HepG2 (cell line): ENCODE measurements around the gene HSCB. TPM values are rescaled to one million over a fixed set of nuclear protein-coding genes. Genes with fewer than 3 reads are reported as not detected.

ENCODE experiments used
- ATAC-seq: fragments of 200-7000 bp; cut with Tn5 transposase; 3 replicates; pipeline ENCODE4 v1.9.1; 2020; ENCODE audit warnings: mild to moderate bottlenecking, moderate library complexity
- BruUV-seq: library from RNA; stranded (reverse); fragments of 400-500 nt; replicated peaks from 2 replicates; lab custom pipeline; 2021; lab: Mats Ljungman, UMichigan
- CTCF ChIA-PET: fragments of 300-600 bp; formaldehyde crosslinking; extraction: SDS; loops from one replicate; lab custom pipeline; 2021; ENCODE audit warnings: low total read pairs, inconsistent platforms, low intra/inter-chr PET ratio; lab: Yijun Ruan, JAX
- POLR2A ChIA-PET: fragments of 350-600 bp; sonication (Branson Sonifier 250); formaldehyde crosslinking; loops from one replicate; lab custom pipeline; 2020; ENCODE audit warnings: antibody characterized with exemption, inconsistent platforms; lab: Yijun Ruan, JAX
- DNase-seq: peaks from one replicate; pipeline ENCODE4 v3.0.0-alpha.2; 2015; ENCODE audit warnings: low spot score
- FAIRE-seq: peaks from 3 replicates; lab custom pipeline; 2011; peaks lifted over from hg19 to GRCh38; lab: Jason Lieb, UNC
- H2AFZ ChIP-seq: one replicate; pipeline ENCODE4 v1.6.1; 2011; ENCODE audit warnings: low read length, inconsistent platforms
- H3K27ac ChIP-seq: fragments of 300-600 bp; 3 replicates; pipeline ENCODE4 v1.8.0; 2011; ENCODE audit warnings: mixed run types, mild to moderate bottlenecking, mixed read lengths, low read length, inconsistent platforms; ENCODE audit not compliant: insufficient read depth; ENCODE audit errors: extremely low read length
- H3K27me3 ChIP-seq, 2 experiments: fragments of 200-600 bp in 1 of 2; 2 replicates in 1 of 2; 3 replicates in 1 of 2; pipeline versions ENCODE4 v1.6.0 to v1.8.0; 2011; ENCODE audit warnings: low read length in 2 of 2, mild to moderate bottlenecking in 2 of 2, moderate library complexity in 2 of 2, inconsistent platforms in 1 of 2; ENCODE audit not compliant: insufficient read depth in 2 of 2, control insufficient read depth in 1 of 2
- H3K36me3 ChIP-seq, 2 experiments: fragments of 200-600 bp in 1 of 2; replicated peaks in 1 of 2; 2 replicates in 1 of 2; 3 replicates in 1 of 2; pipeline versions ENCODE4 v1.5.1 to v1.8.0; 2011; ENCODE audit warnings: low read length in 2 of 2, inconsistent platforms in 1 of 2; ENCODE audit not compliant: insufficient read depth in 2 of 2, control insufficient read depth in 1 of 2
- H3K4me1 ChIP-seq: 2 replicates; pipeline ENCODE4 v1.5.1; 2012; ENCODE audit warnings: low read length, inconsistent platforms; ENCODE audit not compliant: insufficient read depth
- H3K4me2 ChIP-seq: 2 replicates; pipeline ENCODE4 v1.6.0; 2011; ENCODE audit warnings: low read depth, low read length, inconsistent platforms
- H3K4me3 ChIP-seq, 3 experiments: fragments of 200-600 bp in 1 of 3; sonication (generic), shearing (Covaris generic) in 1 of 3; replicated peaks in 1 of 3; 2 replicates each; pipeline ENCODE4 v1.5.1; 2011 to 2016; ENCODE audit warnings: low read length in 3 of 3, inconsistent platforms in 2 of 3, low read depth in 2 of 3, mild to moderate bottlenecking in 2 of 3, control low read depth in 1 of 3, mixed read lengths in 1 of 3; ENCODE audit not compliant: insufficient read depth in 1 of 3
- H3K79me2 ChIP-seq: one replicate; pipeline ENCODE4 v1.6.1; 2011; ENCODE audit warnings: low read length, inconsistent platforms; ENCODE audit not compliant: insufficient read depth
- H3K9ac ChIP-seq: 2 replicates; pipeline ENCODE4 v1.6.0; 2011; ENCODE audit warnings: mild to moderate bottlenecking, low read depth, low read length, inconsistent platforms; ENCODE audit not compliant: insufficient read depth
- H3K9me3 ChIP-seq: 2 replicates; pipeline ENCODE4 v1.5.1; 2012; ENCODE audit warnings: mild to moderate bottlenecking, low read length
- H4K20me1 ChIP-seq: 2 replicates; pipeline ENCODE4 v1.6.0; 2011; ENCODE audit warnings: inconsistent platforms, mild to moderate bottlenecking, low read length, moderate library complexity; ENCODE audit not compliant: insufficient read depth
- ATAD3A ChIP-seq: sonication (generic); formaldehyde crosslinking; IDR thresholded peaks from 2 replicates; pipeline ENCODE4 v1.4.0; 2020; ENCODE audit warnings: missing genetic modification reagents
- EEA1 ChIP-seq: sonication (generic); formaldehyde crosslinking; IDR thresholded peaks from 2 replicates; pipeline ENCODE4 v1.5.1; 2020; ENCODE audit warnings: mild to moderate bottlenecking, missing genetic modification reagents, borderline replicate concordance
- FOXC1 ChIP-seq: sonication (generic); formaldehyde crosslinking; IDR thresholded peaks from 2 replicates; pipeline ENCODE4 v1.8.0; 2022; ENCODE audit warnings: mild to moderate bottlenecking, missing genetic modification reagents, borderline replicate concordance
- FOXJ3 ChIP-seq: sonication (generic); formaldehyde crosslinking; IDR thresholded peaks from 2 replicates; pipeline ENCODE4 v1.4.0; 2020; ENCODE audit warnings: missing genetic modification reagents, mild to moderate bottlenecking, borderline replicate concordance
- HMGA1 ChIP-seq: sonication (generic); formaldehyde crosslinking; conservative IDR thresholded peaks from 2 replicates; pipeline ENCODE4 v1.4.0; 2020; ENCODE audit warnings: missing genetic modification reagents
- MYNN ChIP-seq: sonication (generic); formaldehyde crosslinking; IDR thresholded peaks from 2 replicates; pipeline ENCODE4 v1.4.0; 2020; ENCODE audit warnings: mild to moderate bottlenecking, low read depth, missing genetic modification reagents
- NR2C2 ChIP-seq: sonication (generic); formaldehyde crosslinking; IDR thresholded peaks from 2 replicates; pipeline ENCODE4 v1.4.0; 2020; ENCODE audit warnings: missing genetic modification reagents, mild to moderate bottlenecking, moderate library complexity, borderline replicate concordance
- RFX5 ChIP-seq: IDR thresholded peaks from 2 replicates; pipeline ENCODE4 v1.6.1; 2011; ENCODE audit warnings: low read depth, low read length, improper control_type of control experiment
- SIN3B ChIP-seq: fragments of 150-350 bp; IDR thresholded peaks from 2 replicates; pipeline ENCODE4 v1.6.1; 2014; ENCODE audit warnings: low read length
- SMAD3 ChIP-seq: sonication (generic); formaldehyde crosslinking; IDR thresholded peaks from 2 replicates; pipeline ENCODE4 v1.4.0; 2020; ENCODE audit warnings: missing genetic modification reagents
- SOX6 ChIP-seq, 2 experiments: fragments of 450-650 bp in 1 of 2; sonication (generic) in 1 of 2; formaldehyde crosslinking in 1 of 2; IDR thresholded peaks; 2 replicates each; pipeline versions ENCODE4 v1.4.0 to v1.6.1; 2017 to 2020; ENCODE audit warnings: antibody characterized with exemption in 1 of 2, mild to moderate bottlenecking in 1 of 2, missing genetic modification reagents in 1 of 2
- ZNF382 ChIP-seq: sonication (generic); formaldehyde crosslinking; IDR thresholded peaks from 2 replicates; pipeline ENCODE4 v1.5.0; 2020; ENCODE audit warnings: missing genetic modification reagents, mild to moderate bottlenecking, borderline replicate concordance
- ZNF709 ChIP-seq: sonication (generic); formaldehyde crosslinking; IDR thresholded peaks from 2 replicates; pipeline ENCODE4 v1.5.0; 2020; ENCODE audit warnings: mild to moderate bottlenecking, missing genetic modification reagents
- ZNF781 ChIP-seq: sonication (generic); formaldehyde crosslinking; IDR thresholded peaks from 2 replicates; pipeline ENCODE4 v1.5.1; 2020; ENCODE audit warnings: borderline replicate concordance, mild to moderate bottlenecking, missing genetic modification reagents; ENCODE audit errors: not compliant biosample characterization
- ZNF850 ChIP-seq: sonication (generic); formaldehyde crosslinking; conservative IDR thresholded peaks from 2 replicates; pipeline ENCODE4 v1.9.0; 2021; ENCODE audit warnings: mild to moderate bottlenecking, missing genetic modification reagents
- WGBS: methylation state at CpG from one replicate; pipeline ENCODE4 v1.1.6; 2017; ENCODE audit warnings: low lambda C conversion rate; 5-methylcytosine and 5-hydroxymethylcytosine counted together
- in situ Hi-C: cut with HindIII; loops from 2 replicates; pipeline ENCODE4 v1.10.0; 2017; ENCODE audit warnings: low pct_unique_long_range_greater_than_20kb; ENCODE audit not compliant: extremely low pct_ligation_motif_present
- intact Hi-C: fragments of 100-400 bp; cut with micrococcal nuclease; formaldehyde crosslinking; loops from one replicate; pipeline ENCODE4 v1.10.0; 2022; ENCODE audit not compliant: unreplicated experiment
- polyA plus RNA-seq, 8 experiments: library from polyadenylated mRNA; depleted of rRNA in 3 of 8; stranded (reverse) in 7 of 8; unstranded in 1 of 8; fragments of >200 nt; fragmentation: Illumina TruSeq in 4 of 8; extraction: Trizol in 4 of 8; gene quantifications; 2 replicates each; pipeline versions ENCODE4 v1.2.1 to v1.2.3, GENCODE V29; 2011 to 2016; ENCODE audit warnings: low read depth in 4 of 8, missing spikeins in 1 of 8, mixed read lengths in 1 of 8; ENCODE audit not compliant: insufficient read depth in 1 of 8
- total RNA-seq, 5 experiments: library from RNA; depleted of rRNA; stranded (reverse); fragments of >200 nt; fragmentation: Illumina TruSeq; extraction: Trizol; gene quantifications; 2 replicates each; pipeline ENCODE4 v1.2.3, GENCODE V29; 2016; ENCODE audit warnings: low read depth in 1 of 5
- TF ChIP-seq, protein P1 (sequence below): sonication (generic); formaldehyde crosslinking; IDR thresholded peaks from 2 replicates; pipeline ENCODE4 v1.8.1; 2023; ENCODE audit warnings: mild to moderate bottlenecking, inconsistent platforms, moderate library complexity, missing genetic modification reagents, borderline replicate concordance
- TF ChIP-seq, protein P2 (sequence below): IDR thresholded peaks from 2 replicates; pipeline ENCODE4 v1.6.1; 2018; ENCODE audit warnings: missing genetic modification reagents
- TF ChIP-seq, protein P3 (sequence below): sonication (generic); formaldehyde crosslinking; IDR thresholded peaks from 2 replicates; pipeline ENCODE4 v1.5.0; 2020; ENCODE audit warnings: mild to moderate bottlenecking, missing genetic modification reagents, borderline replicate concordance

HSCB gene
- total and polyA plus RNA-seq, 2 of the 13 experiments (the other 11 are each of a cell fraction or from before 2014, with no cell fraction given): 15.4 to 20.9 TPM

DNA sequence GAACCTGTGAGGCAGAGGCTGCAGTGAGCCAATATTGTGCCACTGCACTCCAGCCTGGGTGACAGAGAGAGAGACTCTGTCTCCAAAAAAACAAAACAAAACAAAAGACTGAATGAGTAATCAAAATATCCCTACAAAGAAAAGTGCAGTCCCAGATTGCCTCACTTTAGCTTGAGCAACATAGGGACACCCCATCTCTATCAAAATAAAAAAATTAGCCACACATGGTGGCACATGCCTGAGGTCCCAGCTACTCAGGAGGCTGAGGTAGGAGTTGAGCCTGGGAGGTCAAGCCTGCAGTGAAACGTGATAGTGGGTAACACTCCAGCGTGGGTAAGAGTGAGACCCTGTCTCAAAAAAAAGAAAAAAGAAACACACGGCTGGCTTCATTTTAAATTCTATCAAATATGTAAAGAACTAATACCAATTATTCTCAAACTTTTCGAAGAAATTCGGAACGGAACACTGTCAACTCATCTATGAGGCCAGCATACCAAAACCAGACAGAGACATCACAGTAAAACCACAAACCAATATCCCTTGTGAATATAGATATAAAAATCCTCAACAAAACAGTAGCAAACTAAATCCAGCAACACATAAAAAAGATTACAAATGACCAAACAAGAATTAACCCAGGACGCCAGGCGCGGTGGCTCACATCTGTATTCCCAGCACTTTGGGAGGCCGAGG lies 13.1 kb upstream of the HSCB start:
- DNase-seq (no peak), FAIRE-seq (no peak), ATAC-seq (no peak)
- Histone ChIP-seq H3K79me2 (no peaks in the 10 kb centered on the region), H3K4me2 (no peak overlapping the region), H3K27ac (no peak overlapping the region), H4K20me1 (no peaks in the 10 kb centered on the region), H3K4me1 (no peaks in the 10 kb centered on the region), H3K27me3 (no peaks in the 10 kb centered on the region), H3K36me3 (peaks cover 4 to 38% of the 10 kb centered on the region in 2 experiments; a peak in 3 of 5 replicates), H3K9me3 (no peaks in the 10 kb centered on the region), H3K9ac (no peak overlapping the region), H2AFZ (no peak overlapping the region), H3K4me3 (no peak overlapping the region)
- 98% methylated on average over 10 of the region's 10 CpGs for WGBS
- CTCF ChIA-PET: no interaction called here
- TF ChIP-seq MYNN (CRISPR knock-in tag) (no peak), RFX5 (no peak), ZNF781 (CRISPR knock-in tag) (no peak), ZNF382 (CRISPR knock-in tag) (no peak), FOXC1 (CRISPR knock-in tag) (no peak), FOXJ3 (no peak), SOX6 (IDR thresholded peaks at IDR 0.05) (no peak), SOX6 (CRISPR knock-in tag; IDR thresholded peaks at IDR 0.05) (no peak), ZNF709 (CRISPR knock-in tag) (no peak), ZNF850 (no peak), EEA1 (CRISPR knock-in tag) (no peak), ATAD3A (CRISPR knock-in tag) (no peak), HMGA1 (CRISPR knock-in tag) (no peak), SMAD3 (CRISPR knock-in tag) (no peak), NR2C2 (no peak), SIN3B (no peak)
- TF ChIP-seq, protein P1, sequence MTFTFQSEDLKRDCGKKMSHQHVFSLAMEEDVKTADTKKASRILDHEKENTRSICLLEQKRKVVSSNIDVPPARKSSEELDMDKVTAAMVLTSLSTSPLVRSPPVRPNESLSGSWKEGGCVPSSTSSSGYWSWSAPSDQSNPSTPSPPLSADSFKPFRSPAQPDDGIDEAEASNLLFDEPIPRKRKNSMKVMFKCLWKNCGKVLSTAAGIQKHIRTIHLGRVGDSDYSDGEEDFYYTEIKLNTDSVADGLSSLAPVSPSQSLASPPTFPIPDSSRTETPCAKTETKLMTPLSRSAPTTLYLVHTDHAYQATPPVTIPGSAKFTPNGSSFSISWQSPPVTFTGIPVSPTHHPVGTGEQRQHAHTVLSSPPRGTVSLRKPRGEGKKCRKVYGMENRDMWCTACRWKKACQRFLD (CRISPR knock-in tag): no peak
- TF ChIP-seq, protein P2, sequence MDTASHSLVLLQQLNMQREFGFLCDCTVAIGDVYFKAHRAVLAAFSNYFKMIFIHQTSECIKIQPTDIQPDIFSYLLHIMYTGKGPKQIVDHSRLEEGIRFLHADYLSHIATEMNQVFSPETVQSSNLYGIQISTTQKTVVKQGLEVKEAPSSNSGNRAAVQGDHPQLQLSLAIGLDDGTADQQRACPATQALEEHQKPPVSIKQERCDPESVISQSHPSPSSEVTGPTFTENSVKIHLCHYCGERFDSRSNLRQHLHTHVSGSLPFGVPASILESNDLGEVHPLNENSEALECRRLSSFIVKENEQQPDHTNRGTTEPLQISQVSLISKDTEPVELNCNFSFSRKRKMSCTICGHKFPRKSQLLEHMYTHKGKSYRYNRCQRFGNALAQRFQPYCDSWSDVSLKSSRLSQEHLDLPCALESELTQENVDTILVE (CRISPR knock-in tag): no peak
- TF ChIP-seq, protein P3, sequence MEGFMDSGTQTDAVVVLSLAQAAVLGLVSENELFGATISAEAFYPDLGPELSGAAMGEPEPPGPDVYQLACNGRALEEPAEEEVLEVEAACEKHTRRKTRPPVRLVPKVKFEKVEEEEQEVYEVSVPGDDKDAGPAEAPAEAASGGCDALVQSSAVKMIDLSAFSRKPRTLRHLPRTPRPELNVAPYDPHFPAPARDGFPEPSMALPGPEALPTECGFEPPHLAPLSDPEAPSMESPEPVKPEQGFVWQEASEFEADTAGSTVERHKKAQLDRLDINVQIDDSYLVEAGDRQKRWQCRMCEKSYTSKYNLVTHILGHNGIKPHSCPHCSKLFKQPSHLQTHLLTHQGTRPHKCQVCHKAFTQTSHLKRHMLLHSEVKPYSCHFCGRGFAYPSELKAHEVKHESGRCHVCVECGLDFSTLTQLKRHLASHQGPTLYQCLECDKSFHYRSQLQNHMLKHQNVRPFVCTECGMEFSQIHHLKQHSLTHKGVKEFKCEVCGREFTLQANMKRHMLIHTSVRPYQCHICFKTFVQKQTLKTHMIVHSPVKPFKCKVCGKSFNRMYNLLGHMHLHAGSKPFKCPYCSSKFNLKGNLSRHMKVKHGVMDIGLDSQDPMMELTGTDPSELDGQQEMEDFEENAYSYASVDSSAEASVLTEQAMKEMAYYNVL: no peak
- no TSS peak for BruUV-seq
- in situ Hi-C loops: no loop called here
- POLR2A ChIA-PET: interaction anchor here (1.4 kb wide), 1 partner anchor 18 kb away, joined by 3 read pairs; no protein-coding TSS in a partner anchor
- intact Hi-C loops: no loop called here
